ENCODE results near the gene EFCAB6.

Gene EFCAB6

GRCh38 chr22:43745783-43746356 lies 66.2 kb downstream of the EFCAB6 start:
- no peak for DNase-seq (ENCODE audit: low read depth, low spot score)

DNA sequence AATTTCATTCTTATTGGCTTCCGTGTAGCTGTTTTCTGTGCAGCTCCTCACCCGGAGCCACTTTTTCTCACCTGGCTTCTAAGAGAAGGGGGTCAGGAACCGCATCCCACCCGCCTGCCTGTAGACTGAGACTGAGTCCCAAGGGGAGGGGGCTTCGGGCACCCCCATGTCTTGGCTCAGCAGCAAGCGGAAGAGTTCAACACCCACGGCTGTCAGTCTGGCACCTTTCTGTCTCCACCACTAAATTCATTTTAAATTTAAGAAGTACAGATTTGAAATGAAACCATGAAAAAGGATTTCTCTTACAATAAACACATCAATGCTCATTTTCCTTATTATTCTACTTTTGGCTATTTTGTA lies 66.7 kb downstream of the EFCAB6 start:
- DNase-seq (ENCODE audit: low read depth, low spot score) = no peak

- no peak for DNase-seq (ENCODE audit: low read depth, low spot score)
Observed at GRCh38 chr22:43744700-43745410, 67.2 kb downstream of the EFCAB6 start.

DNA sequence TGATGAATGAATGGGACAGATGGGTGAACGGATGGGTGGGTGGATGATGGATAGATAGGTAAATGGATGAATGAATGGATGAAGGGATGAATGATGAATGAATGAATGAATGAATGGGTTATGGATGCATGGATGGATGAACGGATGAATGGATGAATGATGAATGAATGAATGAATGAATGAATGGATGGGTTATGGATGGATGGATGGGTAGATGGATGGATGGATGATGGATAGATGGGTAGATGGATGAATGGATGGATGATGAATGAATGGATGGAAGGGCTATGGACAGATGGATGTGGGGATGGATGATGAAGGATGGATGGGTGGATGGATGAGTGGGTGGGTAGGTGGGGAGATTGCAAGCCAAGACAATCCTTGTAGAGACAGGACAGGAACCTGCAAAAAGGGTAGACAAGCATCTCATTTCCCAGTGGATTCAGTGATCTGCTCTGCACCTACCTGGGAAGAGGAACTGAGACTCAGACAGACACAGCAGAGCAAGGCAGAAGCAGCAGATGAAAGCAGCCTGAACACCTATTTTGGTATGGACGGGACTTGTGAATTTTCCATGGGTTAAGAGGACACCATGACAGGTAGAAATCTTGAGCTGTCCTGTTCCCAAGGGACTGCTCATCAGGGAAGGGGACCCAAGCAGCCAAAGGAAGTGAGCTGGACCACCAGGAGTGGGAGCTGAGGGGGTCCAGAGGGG lies 68.0 kb downstream of the EFCAB6 start:
- no peak for DNase-seq (ENCODE audit: low read depth, low spot score)

DNA sequence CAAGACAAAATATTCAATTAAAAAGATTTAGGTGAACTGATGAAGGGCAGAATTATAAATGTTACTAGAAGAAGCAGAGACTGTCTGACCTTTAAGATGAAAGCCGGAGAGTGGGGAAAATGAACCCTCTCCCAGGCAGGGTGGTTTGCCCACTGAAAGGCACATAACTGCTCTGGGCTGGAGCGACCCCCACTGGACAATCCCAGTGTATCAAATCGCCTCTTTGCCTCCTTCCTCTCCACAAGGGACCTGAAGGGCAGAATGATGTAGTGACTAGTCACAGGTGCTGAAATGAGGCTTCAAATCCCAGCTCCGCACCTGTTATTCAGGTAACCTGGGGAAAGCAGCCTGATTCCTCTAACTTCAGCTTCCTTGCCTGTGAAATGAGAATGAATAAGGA lies 69.0 kb downstream of the EFCAB6 start:
- DNase-seq (ENCODE audit: low read depth, low spot score) = no peak

- DNase-seq (ENCODE audit: low read depth, low spot score) = no peak
Observed at GRCh38 chr22:43742154-43742950, 69.8 kb downstream of the EFCAB6 start.

DNA sequence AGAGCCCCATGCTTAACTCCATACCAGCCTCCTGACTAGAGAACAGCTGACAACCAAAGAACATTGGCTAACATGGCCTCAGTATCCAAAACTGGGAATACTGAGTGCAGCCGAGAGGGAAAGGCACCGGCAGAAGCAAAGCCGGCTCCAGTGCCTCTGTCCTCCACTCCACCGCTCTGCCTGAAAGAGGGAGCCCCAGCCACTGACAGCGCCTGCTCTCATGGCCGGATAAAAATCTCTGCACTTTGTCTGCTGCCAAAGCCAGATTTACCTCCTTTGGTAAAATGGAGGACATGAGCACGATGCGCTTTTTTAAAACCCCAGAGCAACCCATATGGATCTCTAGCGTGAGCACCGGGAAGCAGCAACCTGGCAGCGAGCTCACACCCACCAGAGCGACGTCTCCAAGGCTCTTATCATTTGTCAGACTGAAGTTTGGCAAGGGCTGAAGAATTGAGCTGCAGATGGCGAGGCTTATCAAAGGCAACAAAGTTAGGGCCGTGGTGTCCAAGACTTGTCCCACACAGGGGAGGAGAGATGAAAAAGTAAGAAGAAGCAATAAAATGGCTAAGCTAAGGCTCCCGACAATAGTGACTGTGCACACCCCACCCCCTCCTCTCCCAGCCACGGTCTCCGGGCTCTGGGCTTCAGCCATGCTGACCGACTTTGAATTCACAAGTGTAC lies 71.4 kb downstream of the EFCAB6 start:
- no peak for DNase-seq (ENCODE audit: low read depth, low spot score)

DNA sequence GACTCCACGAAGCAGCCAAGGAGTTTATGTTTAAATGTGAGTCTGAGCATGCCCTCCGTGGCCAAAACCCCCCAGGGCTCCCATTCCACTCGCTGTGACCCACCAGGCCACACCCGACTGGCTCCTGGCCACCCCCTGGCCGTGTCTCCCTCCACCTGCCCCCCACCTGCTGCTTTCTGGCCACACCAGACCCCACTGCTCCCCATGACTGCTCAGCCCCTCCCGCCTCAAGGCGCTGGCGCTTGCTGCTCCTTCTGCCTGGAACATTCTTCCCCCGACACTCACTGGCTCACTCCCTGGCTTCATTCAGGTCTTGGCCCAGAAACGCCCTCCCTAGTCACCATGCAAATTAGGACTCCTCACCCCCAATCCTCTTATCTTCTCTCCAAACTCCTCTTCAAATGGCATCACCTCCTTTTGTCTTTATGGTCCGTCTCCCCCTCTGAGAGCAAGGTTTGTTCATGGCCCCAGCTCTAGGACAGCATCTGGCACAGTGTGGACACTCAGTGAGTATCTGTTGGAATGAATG lies 72.2 kb downstream of the EFCAB6 start:
- no peak for DNase-seq (ENCODE audit: low read depth, low spot score)

DNA sequence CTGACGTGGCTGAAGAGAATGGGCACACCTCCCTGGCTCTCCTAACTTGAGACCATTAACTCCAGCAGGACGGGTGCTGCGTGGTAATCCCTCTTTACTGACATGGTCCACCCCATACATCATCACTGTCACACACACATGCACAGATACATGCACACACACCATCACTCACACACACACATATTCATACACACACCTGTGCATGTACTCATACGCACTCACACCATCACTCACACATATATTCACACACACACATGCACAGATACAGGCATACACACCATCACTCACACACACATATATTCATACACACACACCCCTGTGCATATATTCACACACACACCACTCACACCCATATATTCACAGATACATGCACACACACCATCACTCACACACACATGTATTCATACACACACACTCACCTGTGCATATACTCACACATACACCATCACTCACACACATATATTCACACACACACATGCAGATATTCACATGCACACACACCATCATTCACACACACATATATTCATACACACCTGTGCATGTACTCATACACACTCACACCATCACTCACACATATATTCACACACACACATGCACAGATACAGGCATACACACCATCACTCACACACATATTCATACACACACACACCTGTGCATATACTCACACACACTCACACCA lies 74.8 kb downstream of the EFCAB6 start:
- DNase-seq (ENCODE audit: low read depth, low spot score) = no peak

DNA sequence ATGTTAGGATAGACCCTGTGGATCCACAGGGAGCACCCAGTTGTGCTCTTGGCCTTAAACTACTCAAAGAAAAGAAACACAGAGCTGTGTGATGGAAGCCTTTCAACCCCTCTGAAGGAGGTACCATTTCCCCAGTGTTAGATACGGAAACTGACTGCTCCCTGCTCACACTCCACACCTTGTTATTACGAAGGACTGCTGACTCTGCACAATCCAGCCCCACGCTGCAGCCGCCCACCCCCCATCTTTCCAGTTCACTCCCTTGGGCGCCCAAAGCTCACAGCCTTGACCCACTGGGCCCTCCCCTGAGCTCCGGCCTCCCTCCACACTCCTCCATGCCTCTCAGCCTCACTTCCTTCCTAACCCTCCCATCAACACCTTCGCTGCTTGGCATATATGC lies 75.5 kb downstream of the EFCAB6 start:
- DNase-seq (ENCODE audit: low read depth, low spot score) = no peak

- no peak for DNase-seq (ENCODE audit: low read depth, low spot score)
Observed at GRCh38 chr22:43734370-43735150, 77.5 kb downstream of the EFCAB6 start.

DNA sequence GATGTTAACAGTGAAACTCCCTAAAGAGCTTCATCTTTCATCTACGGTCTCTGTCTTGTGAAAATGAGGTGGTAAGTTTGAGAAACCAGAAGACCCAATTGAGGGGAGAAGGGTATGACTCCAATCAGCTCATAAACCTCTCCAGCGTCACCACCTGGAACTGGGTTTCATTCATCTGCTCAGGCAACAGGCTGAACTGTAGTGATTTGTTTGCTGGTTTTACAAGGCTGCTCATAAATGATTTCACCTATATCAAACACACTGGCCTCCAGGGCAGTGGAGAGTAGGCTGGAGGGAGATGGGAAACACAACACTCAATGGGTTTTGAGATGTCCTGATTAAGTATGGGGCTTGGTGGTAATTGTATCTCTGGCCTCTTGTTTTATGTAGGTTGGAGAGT lies 79.0 kb downstream of the EFCAB6 start:
- DNase-seq (ENCODE audit: low read depth, low spot score) = no peak

GRCh38 chr22:43731988-43732387 lies 80.1 kb downstream of the EFCAB6 start:
- DNase-seq (ENCODE audit: low read depth, low spot score) = no peak

GRCh38 chr22:43726964-43727543 lies 85.1 kb downstream of the EFCAB6 start:
- DNase-seq (ENCODE audit: low read depth, low spot score) = no peak

DNA sequence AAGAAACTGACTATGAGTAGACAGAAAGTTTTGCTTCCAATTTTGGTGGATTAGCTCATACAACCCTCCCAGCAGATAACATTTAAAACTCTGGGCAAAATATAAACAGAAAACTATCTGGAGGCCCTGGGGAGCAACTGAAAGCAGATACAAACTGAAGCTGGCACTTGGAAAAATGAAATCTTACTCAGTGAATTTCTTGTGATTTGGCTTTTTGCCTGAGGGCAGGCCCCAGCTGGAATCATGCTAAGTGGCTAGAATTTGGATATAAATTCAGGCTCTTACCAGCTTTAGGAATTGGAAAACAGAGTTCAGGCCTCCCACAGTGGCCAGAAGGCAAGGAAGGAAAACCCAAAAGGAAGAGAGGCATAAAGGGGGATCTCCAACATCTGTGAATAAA lies 85.8 kb downstream of the EFCAB6 start:
- no peak for DNase-seq (ENCODE audit: low read depth, low spot score)

- no peak for DNase-seq (ENCODE audit: low read depth, low spot score)
Observed at GRCh38 chr22:43723816-43724215, 88.3 kb downstream of the EFCAB6 start.

DNA sequence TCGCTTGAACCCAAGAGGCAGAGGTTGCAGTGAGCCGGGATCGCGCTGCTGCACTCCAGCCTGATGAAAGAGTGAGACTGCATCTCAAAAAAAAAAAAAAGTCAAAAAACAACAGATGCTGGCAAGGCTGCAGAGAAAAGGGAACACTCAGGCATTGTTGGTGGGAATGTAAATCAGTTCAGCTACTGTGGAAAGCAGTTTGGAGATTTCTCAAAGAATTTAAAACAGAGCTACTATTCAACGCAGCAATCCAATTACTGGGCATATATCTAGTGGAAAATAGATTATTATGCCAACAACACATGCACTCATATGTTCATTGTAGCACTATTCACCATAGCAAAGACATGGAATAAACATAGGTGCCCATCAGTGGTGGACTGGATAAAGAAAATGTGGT lies 89.7 kb downstream of the EFCAB6 start:
- no peak for DNase-seq (ENCODE audit: low read depth, low spot score)

DNA sequence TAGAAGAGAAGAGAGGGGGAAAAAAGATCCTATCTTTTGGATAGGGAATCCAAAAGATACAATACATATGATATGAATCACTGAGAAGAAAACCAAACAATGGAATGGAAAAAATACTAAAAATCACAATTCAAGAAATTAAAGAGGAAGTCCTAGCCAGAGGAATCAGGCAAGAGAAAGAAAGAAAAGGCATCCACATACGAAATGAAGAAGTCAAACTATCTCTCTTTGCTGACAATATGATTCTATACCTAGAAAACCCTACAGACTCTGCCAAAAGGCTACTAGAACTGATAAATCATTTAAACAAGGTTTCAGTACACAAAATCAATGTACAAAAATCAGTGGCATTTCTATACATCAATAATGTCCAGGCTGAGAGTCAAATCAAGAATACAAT lies 91.4 kb downstream of the EFCAB6 start:
- DNase-seq (ENCODE audit: low read depth, low spot score) = no peak

DNA sequence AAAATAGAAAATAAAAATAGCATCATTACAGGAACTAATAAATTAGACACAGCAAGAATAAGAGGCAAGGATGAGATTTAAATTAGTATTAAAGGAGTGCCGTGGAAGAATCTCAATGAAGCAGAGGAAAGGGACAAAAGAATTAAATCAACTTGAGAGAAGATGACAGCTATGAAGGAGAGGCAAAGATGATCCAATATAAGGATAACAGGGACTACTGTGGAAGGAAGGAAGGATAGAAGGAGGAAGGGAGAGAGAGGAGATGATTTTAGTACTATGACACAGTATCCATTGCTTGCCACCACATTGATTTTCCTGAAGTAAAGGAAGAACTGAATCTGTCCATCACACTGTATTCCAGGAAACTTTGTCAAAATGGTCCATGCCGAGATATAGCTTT lies 98.0 kb downstream of the EFCAB6 start:
- no peak for DNase-seq (ENCODE audit: low read depth, low spot score)

- no peak for DNase-seq (ENCODE audit: low read depth, low spot score)
Observed at GRCh38 chr22:43711681-43712080, 100.4 kb downstream of the EFCAB6 start.

All from smooth muscle cell of the brain vasculature (primary cell).